Activated CD4-positive, alpha-beta T cell treated with anti-CD3 and anti-CD28 coated beads for 36 hours (primary cell): Measurements from ENCODE around the gene SMAD6. TPM values are rescaled to one million over a fixed set of nuclear protein-coding genes. Genes with fewer than 3 reads are reported as not detected.
A peak's percentile ranks its signal among the peaks of the same experiment; 100 is the strongest.

Source experiments
- ATAC-seq: fragments of 200-7000 bp; cut with Tn5 transposase; one replicate; pipeline ENCODE4 v1.10.0; 2021; ENCODE audit warnings: mild to moderate bottlenecking, moderate library complexity
- CTCF ChIA-PET: fragments of 350-600 bp; sonication (Branson Sonifier 250); formaldehyde crosslinking; loops from one replicate; lab custom pipeline; 2021; ENCODE audit warnings: antibody characterized with exemption; lab: Charles Lee
- POLR2A ChIA-PET: fragments of 350-600 bp; sonication (Branson Sonifier 250); formaldehyde crosslinking; loops from one replicate; lab custom pipeline; 2021; ENCODE audit warnings: antibody characterized with exemption, inconsistent platforms; lab: Charles Lee
- DNase-seq: peaks from one replicate; pipeline ENCODE4 v3.0.0-alpha.2; 2020
- H3K27ac Mint-ChIP-seq: one replicate; pipeline ENCODE4 v1.8.0; 2021; ENCODE audit warnings: mixed read lengths
- H3K27me3 Mint-ChIP-seq: one replicate; pipeline ENCODE4 v1.8.0; 2021; ENCODE audit warnings: mixed read lengths
- H3K36me3 Mint-ChIP-seq: one replicate; pipeline ENCODE4 v1.8.0; 2021; ENCODE audit warnings: low read depth, mixed read lengths
- H3K4me1 Mint-ChIP-seq: one replicate; pipeline ENCODE4 v1.8.0; 2021; ENCODE audit warnings: mixed read lengths
- H3K4me3 Mint-ChIP-seq: one replicate; pipeline ENCODE4 v1.8.0; 2021; ENCODE audit warnings: mild to moderate bottlenecking, moderate library complexity, mixed read lengths
- H3K9me3 Mint-ChIP-seq: one replicate; pipeline ENCODE4 v1.8.0; 2021; ENCODE audit warnings: low read depth, mixed read lengths
- intact Hi-C, 2 experiments: fragments of 100-400 bp; cut with DNase I in 1 of 2; cut with micrococcal nuclease in 1 of 2; formaldehyde crosslinking; loops; one replicate each; pipeline versions ENCODE4 v1.14.2 to v1.15.1; 2022 to 2024; cut with DNase I, micrococcal nuclease
- total RNA-seq, 2 experiments: library from RNA; stranded (reverse); gene quantifications; one replicate each; pipeline ENCODE4 v1.2.3, GENCODE V29; 2021

SMAD6 gene
- total RNA-seq, 2 experiments from 2014 or later: 0.19 to 0.23 TPM

GRCh38 chr15:66692808-66693596, 9.0 kb upstream of the SMAD6 start:
- CTCF ChIA-PET: interaction anchor here (0.5 to 1.7 kb wide), 3 partner anchors 10 to 378 kb away, joined by 3 to 7 read pairs (median 4); partner anchors contain the start of gene SMAD6
- Mint-ChIP-seq H3K27me3 (no peaks in the 10 kb centered on the region), H3K9me3 (no peaks in the 10 kb centered on the region), H3K36me3 (no peaks in the 10 kb centered on the region), H3K27ac (peak overlapping the region; percentile 87), H3K4me1 (peaks cover 8% of the 10 kb centered on the region), H3K4me3 (no peak overlapping the region)
- POLR2A ChIA-PET: no interaction called here
- intact Hi-C loops: no loop called here
- DNase-seq (peak; percentile 44), ATAC-seq (peak; percentile 93)

- Mint-ChIP-seq H3K4me3 (no peak overlapping the region), H3K36me3 (no peaks in the 10 kb centered on the region), H3K27ac (no peak overlapping the region), H3K4me1 (peaks cover 14% of the 10 kb centered on the region), H3K27me3 (no peaks in the 10 kb centered on the region), H3K9me3 (no peaks in the 10 kb centered on the region)
- intact Hi-C loops: no loop called here
- ATAC-seq: no peak
- POLR2A ChIA-PET: no interaction called here
- CTCF ChIA-PET: interaction anchor here (0.7 to 1.0 kb wide), 3 partner anchors 64 to 155 kb away, joined by 3 read pairs; no protein-coding TSS in a partner anchor
- no peak for DNase-seq
Measured at GRCh38 chr15:66696770-66697169, 5.3 kb upstream of the SMAD6 start.

GRCh38 chr15:66698318-66698961, 3.6 kb upstream of the SMAD6 start:
- no peaks in the 10 kb centered on the region for H3K36me3 Mint-ChIP-seq
- ChIA-PET CTCF (interaction anchor here (0.9 to 1.1 kb wide), 2 partner anchors 13 to 160 kb away, joined by 3 to 4 read pairs; no protein-coding TSS in a partner anchor), POLR2A (no interaction called here)
- no peak overlapping the region for H3K4me3 Mint-ChIP-seq
- H3K9me3 Mint-ChIP-seq: no peaks in the 10 kb centered on the region
- H3K27ac Mint-ChIP-seq: no peak overlapping the region
- intact Hi-C loops: no loop called here
- DNase-seq: peak; percentile 48
- H3K27me3 Mint-ChIP-seq: peaks cover 2% of the 10 kb centered on the region
- H3K4me1 Mint-ChIP-seq: peaks cover 8% of the 10 kb centered on the region
- ATAC-seq: no peak

GRCh38 chr15:66698971-66699370, 3.1 kb upstream of the SMAD6 start:
- ATAC-seq (no peak), DNase-seq (no peak)
- Mint-ChIP-seq H3K4me3 (no peak overlapping the region), H3K9me3 (no peaks in the 10 kb centered on the region), H3K27ac (no peak overlapping the region), H3K4me1 (peaks cover 8% of the 10 kb centered on the region), H3K27me3 (peaks cover 2% of the 10 kb centered on the region), H3K36me3 (no peaks in the 10 kb centered on the region)
- POLR2A ChIA-PET: no interaction called here
- CTCF ChIA-PET: no interaction called here
- intact Hi-C loops: no loop called here

- Mint-ChIP-seq H3K4me1 (peaks cover 14% of the 10 kb centered on the region), H3K27me3 (peaks cover 13% of the 10 kb centered on the region), H3K4me3 (peak overlapping the region; percentile 78), H3K9me3 (no peaks in the 10 kb centered on the region), H3K27ac (peak overlapping the region; percentile 40), H3K36me3 (no peaks in the 10 kb centered on the region)
- DNase-seq: no peak
- intact Hi-C loops: loop anchor here (2.0 to 10.0 kb wide), 8 partner anchors 86 to 1354 kb away; partner anchors contain the start of genes AAGAB (in 1 of the 2), IQCH (in 1 of the 2), MAP2K1 (in 1 of the 2) and MAP2K5 (in 1 of the 2)
- POLR2A ChIA-PET: no interaction called here
- no peak for ATAC-seq
- CTCF ChIA-PET: interaction anchor here (0.9 to 1.9 kb wide), 2 partner anchors 9 to 152 kb away, joined by 3 to 5 read pairs; no protein-coding TSS in a partner anchor
Measured at GRCh38 chr15:66700412-66700801, 1.6 kb upstream of the SMAD6 start.

GRCh38 chr15:66700802-66701421, 1.1 kb upstream of the SMAD6 start:
- ChIA-PET POLR2A (interaction anchor here (0.5 kb wide), 1 partner anchor 1578 kb away, joined by 3 read pairs; no protein-coding TSS in a partner anchor), CTCF (interaction anchor here (0.9 to 1.9 kb wide), 2 partner anchors 9 to 152 kb away, joined by 3 to 5 read pairs; no protein-coding TSS in a partner anchor)
- Mint-ChIP-seq H3K36me3 (no peaks in the 10 kb centered on the region), H3K27me3 (peaks cover 16% of the 10 kb centered on the region), H3K4me3 (peak overlapping the region; percentile 78), H3K4me1 (peaks cover 14% of the 10 kb centered on the region), H3K27ac (peak overlapping the region; percentile 40), H3K9me3 (no peaks in the 10 kb centered on the region)
- ATAC-seq (peak; percentile 86), DNase-seq (peak; percentile 93)
- intact Hi-C loops: loop anchor here (1.0 to 10.0 kb wide), 10 partner anchors 86 to 1354 kb away; partner anchors contain the start of genes AAGAB (in 1 of the 2), IQCH (in 1 of the 2), MAP2K1 (in 1 of the 2) and MAP2K5 (in 1 of the 2)

- POLR2A ChIA-PET: interaction anchor here (0.5 kb wide), 1 partner anchor 1579 kb away, joined by 3 read pairs; no protein-coding TSS in a partner anchor
- peak overlapping the region; percentile 21 for H3K27ac Mint-ChIP-seq
- H3K36me3 Mint-ChIP-seq: no peaks in the 10 kb centered on the region
- ATAC-seq (peak; percentile 36), DNase-seq (peak; percentile 53)
- intact Hi-C loops: loop anchor here (1.0 to 10.0 kb wide), 10 partner anchors 87 to 1353 kb away; partner anchors contain the start of genes AAGAB (in 1 of the 2), IQCH (in 1 of the 2), MAP2K1 (in 1 of the 2) and MAP2K5 (in 1 of the 2)
- H3K9me3 Mint-ChIP-seq: no peaks in the 10 kb centered on the region
- H3K4me3 Mint-ChIP-seq: peak overlapping the region; percentile 73
- CTCF ChIA-PET: interaction anchor here (0.6 kb wide), 1 partner anchor 152 kb away, joined by 4 read pairs; no protein-coding TSS in a partner anchor
- H3K4me1 Mint-ChIP-seq: peaks cover 14% of the 10 kb centered on the region
- H3K27me3 Mint-ChIP-seq: peaks cover 16% of the 10 kb centered on the region
Measured at GRCh38 chr15:66701422-66702034, 508 bp upstream of the SMAD6 start.

- ChIA-PET POLR2A (interaction anchor here (0.5 kb wide), 1 partner anchor 90 kb away, joined by 3 read pairs; no protein-coding TSS in a partner anchor), CTCF (interaction anchor here (0.6 to 1.6 kb wide), 5 partner anchors 9 to 149 kb away, joined by 3 to 7 read pairs (median 3); no protein-coding TSS in a partner anchor)
- ATAC-seq: no peak
- intact Hi-C loops: loop anchor here (5.0 to 10.0 kb wide), 6 partner anchors 88 to 1134 kb away; partner anchors contain the start of genes AAGAB (in 1 of the 2), IQCH (in 1 of the 2), MAP2K1 (in 1 of the 2) and MAP2K5 (in 1 of the 2)
- H3K4me3 Mint-ChIP-seq: peak overlapping the region; percentile 73
- H3K27me3 Mint-ChIP-seq: peaks cover 16% of the 10 kb centered on the region
- no peaks in the 10 kb centered on the region for H3K9me3 Mint-ChIP-seq
- H3K36me3 Mint-ChIP-seq: no peaks in the 10 kb centered on the region
- H3K4me1 Mint-ChIP-seq: peaks cover 14% of the 10 kb centered on the region
- no peak overlapping the region for H3K27ac Mint-ChIP-seq
- peak; percentile 43 for DNase-seq
Measured at GRCh38 chr15:66702787-66703539, 927 bp downstream of the SMAD6 start.

GRCh38 chr15:66703540-66703941, 1.5 kb downstream of the SMAD6 start:
- Mint-ChIP-seq H3K36me3 (no peaks in the 10 kb centered on the region), H3K27ac (no peak overlapping the region), H3K4me1 (peaks cover 14% of the 10 kb centered on the region), H3K27me3 (peaks cover 16% of the 10 kb centered on the region), H3K4me3 (no peak overlapping the region), H3K9me3 (no peaks in the 10 kb centered on the region)
- ATAC-seq: no peak
- intact Hi-C loops: loop anchor here (5.0 to 10.0 kb wide), 6 partner anchors 89 to 1134 kb away; partner anchors contain the start of genes AAGAB (in 1 of the 2), IQCH (in 1 of the 2), MAP2K1 (in 1 of the 2) and MAP2K5 (in 1 of the 2)
- CTCF ChIA-PET: interaction anchor here (0.7 to 1.6 kb wide), 3 partner anchors 10 to 148 kb away, joined by 3 to 7 read pairs (median 4); no protein-coding TSS in a partner anchor
- POLR2A ChIA-PET: no interaction called here
- DNase-seq: peak; percentile 37
